Cortex of kidney (tissue), 1 donor: ENCODE data around the gene C9orf78.

ENCODE experiments used
- DNase-seq: peaks from one replicate; lab custom pipeline; 2025; lab: John Stamatoyannopoulos, UW

The C9orf78 gene

GRCh38 chr9:129841071-129841470 lies 6.0 kb upstream of the C9orf78 start:
- no peak for DNase-seq

DNA sequence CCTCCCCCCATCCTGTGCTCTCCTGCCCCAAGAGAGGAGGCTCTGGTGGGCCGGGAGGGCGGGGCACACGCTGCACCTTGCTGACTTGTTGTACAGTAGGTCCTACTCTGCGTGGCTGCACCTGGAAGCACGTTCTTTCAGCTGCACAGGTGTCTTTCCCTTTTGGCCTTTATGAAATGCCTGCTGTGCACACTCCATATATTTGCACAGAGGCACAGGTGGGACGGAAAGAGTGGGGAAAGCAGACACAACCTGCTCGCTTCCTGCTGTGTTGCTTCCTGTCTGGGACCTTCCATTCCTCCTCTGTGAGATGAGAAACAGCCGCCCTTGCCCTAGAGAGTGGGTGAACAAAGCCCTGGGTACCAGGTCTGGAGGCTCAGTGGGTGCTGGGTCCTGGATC lies 5.0 kb upstream of the C9orf78 start:
- DNase-seq = no peak

DNA sequence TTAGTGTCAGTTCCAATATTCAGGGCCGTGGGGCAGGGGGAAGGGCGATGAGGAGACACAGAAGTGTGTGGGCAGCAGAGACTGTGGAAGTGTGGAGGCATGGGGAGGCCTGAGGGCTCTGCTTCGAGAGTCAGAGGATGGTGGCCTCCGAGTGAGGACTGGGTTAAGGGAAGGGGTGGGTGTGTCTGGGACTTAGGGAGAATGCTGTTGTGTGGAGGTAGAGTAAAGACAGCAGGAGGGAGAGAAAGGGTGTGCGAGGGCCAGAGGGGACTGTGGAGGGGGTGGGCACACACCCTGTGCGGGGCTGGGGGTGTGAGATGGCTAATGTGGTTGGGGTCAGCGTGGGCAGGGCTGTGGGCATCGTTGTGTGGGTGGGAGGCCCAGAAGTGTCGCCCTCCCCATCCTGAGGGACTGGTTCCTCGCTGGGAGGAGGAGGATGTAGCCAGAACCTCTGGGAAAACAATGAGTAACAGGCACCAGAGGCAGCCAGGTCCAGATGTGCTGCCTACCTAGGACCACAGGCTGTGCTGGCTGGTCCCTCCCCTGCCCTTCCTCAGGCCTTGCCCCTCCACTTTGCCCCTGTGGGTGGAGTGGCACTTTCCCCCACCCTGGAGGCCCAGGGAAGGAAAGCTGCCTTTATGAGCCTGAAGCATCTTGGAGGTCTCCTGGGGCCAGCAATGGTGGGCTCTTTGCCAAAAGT lies 4.4 kb upstream of the C9orf78 start:
- DNase-seq = no peak

GRCh38 chr9:129838707-129839259 lies 3.7 kb upstream of the C9orf78 start:
- no peak for DNase-seq

DNA sequence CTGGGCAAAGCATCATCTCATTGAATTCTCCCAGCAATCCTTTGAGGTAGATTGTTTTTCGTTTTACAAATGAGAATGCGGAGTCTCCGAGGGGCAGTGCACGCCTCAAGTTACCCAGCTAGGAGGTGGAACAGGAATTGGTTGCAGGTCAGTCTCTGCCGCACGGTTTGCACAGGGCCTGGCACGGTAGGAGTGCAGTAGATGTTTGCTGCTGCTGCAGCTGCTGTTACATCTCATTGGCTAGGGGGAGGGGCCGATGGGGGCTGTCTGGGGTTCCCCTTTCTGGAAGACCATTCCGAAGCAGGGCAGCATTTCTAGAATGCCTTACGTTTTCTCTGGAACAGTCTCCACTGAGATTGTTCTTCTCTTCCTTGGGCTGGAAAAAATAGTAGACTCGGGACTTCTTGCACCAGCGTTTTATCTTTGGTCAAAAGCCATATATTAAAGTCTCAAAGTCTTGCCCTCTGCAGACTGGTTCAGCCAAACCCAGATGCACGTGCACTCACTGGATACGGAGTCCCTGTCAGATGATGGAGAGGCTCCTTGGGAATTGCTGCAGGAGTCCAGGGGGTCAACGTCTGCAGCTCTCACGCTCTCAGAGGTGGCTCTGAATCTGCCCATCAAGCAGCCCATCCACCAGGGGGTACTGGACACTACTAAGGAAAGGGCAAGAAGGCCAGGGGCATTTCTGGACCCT lies 1.4 kb upstream of the C9orf78 start:
- DNase-seq = no peak

- no peak for DNase-seq
These were observed 767 bp upstream of the C9orf78 start for GRCh38 chr9:129835860-129836223.

- DNase-seq = no peak
These were observed 467 bp downstream of the C9orf78 start for GRCh38 chr9:129834489-129835127.

DNA sequence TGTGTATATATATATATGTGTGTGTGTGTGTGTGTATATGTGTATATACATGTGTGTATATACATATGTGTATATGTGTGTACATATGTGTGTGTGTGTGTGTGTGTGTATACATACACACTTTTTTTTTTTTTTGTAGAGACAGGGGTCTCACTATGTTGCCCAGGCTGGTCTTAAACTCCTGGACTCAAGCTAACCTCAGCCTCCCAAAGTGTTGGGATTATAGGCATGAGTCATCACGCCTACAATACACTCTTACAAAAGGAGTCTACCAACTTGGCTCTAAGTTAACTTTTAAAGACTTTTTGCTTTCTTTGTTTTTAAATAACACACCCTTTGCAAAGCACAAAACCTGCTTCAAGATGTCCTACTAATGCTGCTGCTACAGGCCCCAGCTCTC lies 2.1 kb downstream of the C9orf78 start:
- no peak for DNase-seq

GRCh38 chr9:129828969-129829368 lies 6.1 kb downstream of the C9orf78 start:
- DNase-seq = no peak

GRCh38 chr9:129828051-129828450 lies 7.0 kb downstream of the C9orf78 start:
- no peak for DNase-seq

- no peak for DNase-seq
These were observed 8.3 kb downstream of the C9orf78 start for GRCh38 chr9:129826759-129827158.

DNA sequence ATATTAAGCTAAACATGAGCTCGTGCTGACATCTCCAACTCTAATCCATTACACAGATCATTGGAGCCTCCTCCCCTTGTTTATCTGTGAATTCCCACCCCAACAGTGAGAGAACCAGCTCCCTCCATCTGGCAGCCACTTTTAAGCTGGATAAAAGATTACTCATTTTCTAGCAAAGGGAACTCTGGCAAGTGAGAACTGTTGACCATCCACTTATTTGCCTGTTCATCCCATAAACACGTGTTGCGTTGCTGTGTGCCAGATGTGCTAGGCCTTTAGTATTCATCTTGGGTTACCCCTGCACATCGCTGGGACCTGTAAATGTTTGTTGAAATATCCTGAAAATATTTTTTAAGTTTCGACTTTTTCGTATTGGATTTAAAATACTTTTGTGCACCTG lies 8.7 kb downstream of the C9orf78 start:
- no peak for DNase-seq

GRCh38 chr9:129823935-129824601 lies 11.0 kb downstream of the C9orf78 start, which contains the start of gene TOR1A:
TOR1A (minus strand) TSS chr9:129824136; CDS start chr9:129824085, 51 bp downstream.
- no peak for DNase-seq

- DNase-seq = no peak
These were observed 11.5 kb downstream of the C9orf78 start for GRCh38 chr9:129823542-129823934.

DNA sequence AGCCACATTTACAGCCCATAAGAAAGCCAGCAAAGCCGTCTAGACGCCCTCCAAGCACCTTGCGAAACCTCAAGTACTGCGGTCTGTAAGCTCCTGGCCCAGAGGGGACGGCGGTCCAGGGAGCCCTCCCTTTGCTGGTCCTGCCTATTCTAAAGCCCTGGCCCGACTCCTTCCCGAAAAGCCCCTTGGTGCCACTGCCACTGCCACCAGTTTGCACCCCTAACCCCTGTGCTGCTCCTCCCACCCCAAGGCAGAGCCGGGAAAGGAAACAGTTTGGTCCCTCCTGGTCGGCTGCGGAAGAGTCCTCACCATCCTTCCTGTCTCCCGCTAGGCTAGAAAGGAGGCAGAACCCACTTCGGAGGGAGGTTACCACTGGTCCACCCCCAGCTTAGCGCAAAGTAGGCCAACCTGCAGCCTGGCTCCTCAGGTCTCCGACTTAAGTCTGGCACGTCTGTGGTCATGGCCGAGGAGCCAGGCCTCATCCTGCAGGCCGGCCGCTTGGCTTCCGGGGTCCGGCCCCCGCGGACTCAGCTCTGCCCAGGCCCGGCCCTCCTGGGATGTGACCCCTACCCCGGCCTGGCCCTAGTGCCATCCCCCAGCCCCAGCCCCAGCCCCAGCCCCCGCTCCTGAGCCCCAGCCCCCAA lies 12.1 kb downstream of the C9orf78 start:
- DNase-seq = no peak

GRCh38 chr9:129816501-129817435 lies 18.3 kb downstream of the C9orf78 start:
- DNase-seq = no peak

- no peak for DNase-seq
These were observed 19.8 kb downstream of the C9orf78 start for GRCh38 chr9:129815278-129815677.

GRCh38 chr9:129814432-129815223 lies 20.4 kb downstream of the C9orf78 start:
- no peak for DNase-seq

DNA sequence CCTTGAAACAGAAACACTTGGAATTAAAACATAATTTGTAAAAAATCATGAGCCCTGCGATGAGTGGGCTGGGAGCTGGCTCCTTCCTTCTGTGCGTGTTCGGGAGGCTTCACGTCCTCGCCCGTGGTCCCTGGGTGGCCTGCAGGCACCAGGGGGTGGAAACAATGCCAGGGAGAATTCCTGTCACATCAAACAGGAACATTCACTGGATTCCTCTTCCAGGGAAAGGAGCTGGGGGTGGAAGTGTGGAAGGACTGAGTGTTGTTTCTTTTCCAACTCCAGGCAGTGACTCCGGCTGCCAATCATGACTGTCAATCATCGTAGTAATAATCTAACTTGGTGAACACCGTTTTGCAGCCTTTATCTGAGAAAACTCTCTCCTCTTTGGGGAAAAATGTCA lies 21.4 kb downstream of the C9orf78 start:
- no peak for DNase-seq

DNA sequence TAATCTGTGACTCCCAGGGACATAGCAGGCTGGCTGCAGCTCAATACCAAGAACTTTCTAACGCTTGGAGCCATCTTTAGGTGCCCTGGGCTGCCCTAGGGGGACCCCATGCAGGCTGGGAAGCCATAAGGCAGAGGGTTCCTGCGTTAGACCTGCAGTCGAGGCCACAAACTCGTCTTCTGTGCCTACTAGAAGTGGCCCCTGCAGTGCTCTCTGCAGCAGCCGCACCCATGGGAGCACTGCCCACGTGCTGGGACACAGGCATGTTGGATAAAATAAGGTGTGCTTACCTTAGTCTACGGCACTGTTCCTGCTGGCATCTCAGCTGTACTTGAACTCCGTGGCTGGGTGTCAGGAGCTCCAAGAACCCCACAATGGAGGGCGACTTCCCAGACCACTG lies 22.7 kb downstream of the C9orf78 start:
- no peak for DNase-seq
